GM18502 (cell line): ENCODE results near the gene CGB2.
"Not testable (repeated sequence)": the region's sequence is repeated elsewhere in the genome, so short reads cannot be mapped to it uniquely, and the experiment has no call there.

Experiments used
- ATAC-seq: cut with Tn5 transposase; IDR thresholded peaks from one replicate; pipeline ENCODE4 v1.9.1; 2021; ENCODE audit warnings: mild to moderate bottlenecking; ENCODE audit not compliant: unreplicated experiment, poor library complexity

The CGB2 gene

GRCh38 chr19:49064029-49064629, 32.4 kb downstream of the CGB2 start:
- no peak for ATAC-seq

GRCh38 chr19:49064768-49065611, 33.3 kb downstream of the CGB2 start, which contains the start of gene NTF4:
Gene NTF4, minus strand, starts transcription at chr19:49064818. Its CDS starts 2,821 bp downstream, at chr19:49061997.
- no peak for ATAC-seq

- no peak for ATAC-seq
Measured at GRCh38 chr19:49065905-49066512, 34.3 kb downstream of the CGB2 start.

GRCh38 chr19:49067554-49067953, 35.9 kb downstream of the CGB2 start:
- no peak for ATAC-seq

GRCh38 chr19:49069026-49069425, 37.3 kb downstream of the CGB2 start:
- ATAC-seq: no peak

GRCh38 chr19:49070416-49070815, 38.7 kb downstream of the CGB2 start:
- ATAC-seq: no peak

GRCh38 chr19:49071860-49072547, 40.3 kb downstream of the CGB2 start:
- ATAC-seq: no peak

- no peak for ATAC-seq
Measured at GRCh38 chr19:49073514-49074378, 42.1 kb downstream of the CGB2 start.

GRCh38 chr19:49074869-49075268, 43.2 kb downstream of the CGB2 start:
- ATAC-seq: not testable (repeated sequence)

GRCh38 chr19:49080392-49080791, 48.7 kb downstream of the CGB2 start:
- ATAC-seq: no peak

GRCh38 chr19:49081273-49081672, 49.6 kb downstream of the CGB2 start:
- ATAC-seq: no peak
